Hematopoietic multipotent progenitor cell (in vitro differentiated cells): ENCODE measurements around the gene RITA1. TPM values are rescaled to one million over a fixed set of nuclear protein-coding genes. Genes with fewer than 3 reads are reported as not detected.

Experiments
- DNase-seq, 3 donors: peaks; one replicate each; pipeline ENCODE4 v3.0.0-alpha.2; 2011 to 2015; ENCODE audit warnings: low read depth in 2 of 3, low spot score in 2 of 3
- total RNA-seq: library from RNA; depleted of rRNA; stranded (reverse); fragments of >200 nt; gene quantifications from one replicate; pipeline ENCODE4 v1.2.3, GENCODE V29; 2012

RITA1 gene
- total RNA-seq, 1 donor: 28.3 TPM

GRCh38 chr12:113173081-113173698 lies 12.3 kb upstream of the RITA1 start:
- no peak for DNase-seq

GRCh38 chr12:113174461-113175384 lies 10.8 kb upstream of the RITA1 start:
- peak; percentile 54 to 76 (median 59) for DNase-seq

DNA sequence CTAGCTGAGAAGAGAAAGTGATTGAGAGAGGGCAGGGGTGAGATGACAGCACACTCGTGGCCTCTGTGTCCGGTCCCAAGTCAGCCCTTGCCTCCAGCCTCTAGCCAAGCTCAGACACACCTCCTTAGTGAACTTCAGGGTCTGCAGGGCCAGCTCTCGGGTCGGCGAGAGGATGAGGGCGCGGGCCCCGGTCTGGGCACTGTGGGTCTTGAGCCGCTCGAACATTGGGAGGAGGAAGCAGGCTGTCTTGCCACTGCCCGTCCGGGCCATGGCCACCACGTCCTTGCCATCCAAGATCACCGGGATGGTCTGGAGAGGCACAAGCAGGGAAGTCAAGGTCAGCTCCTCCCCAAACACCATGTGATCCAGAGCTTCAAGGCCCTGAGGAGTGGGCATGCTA lies 6.5 kb upstream of the RITA1 start:
- no peak for DNase-seq

GRCh38 chr12:113180333-113180732 lies 5.2 kb upstream of the RITA1 start:
- DNase-seq: no peak

- no peak for DNase-seq
Measured at GRCh38 chr12:113181975-113182374, 3.5 kb upstream of the RITA1 start.

GRCh38 chr12:113183030-113183589 lies 2.4 kb upstream of the RITA1 start:
- no peak for DNase-seq

DNA sequence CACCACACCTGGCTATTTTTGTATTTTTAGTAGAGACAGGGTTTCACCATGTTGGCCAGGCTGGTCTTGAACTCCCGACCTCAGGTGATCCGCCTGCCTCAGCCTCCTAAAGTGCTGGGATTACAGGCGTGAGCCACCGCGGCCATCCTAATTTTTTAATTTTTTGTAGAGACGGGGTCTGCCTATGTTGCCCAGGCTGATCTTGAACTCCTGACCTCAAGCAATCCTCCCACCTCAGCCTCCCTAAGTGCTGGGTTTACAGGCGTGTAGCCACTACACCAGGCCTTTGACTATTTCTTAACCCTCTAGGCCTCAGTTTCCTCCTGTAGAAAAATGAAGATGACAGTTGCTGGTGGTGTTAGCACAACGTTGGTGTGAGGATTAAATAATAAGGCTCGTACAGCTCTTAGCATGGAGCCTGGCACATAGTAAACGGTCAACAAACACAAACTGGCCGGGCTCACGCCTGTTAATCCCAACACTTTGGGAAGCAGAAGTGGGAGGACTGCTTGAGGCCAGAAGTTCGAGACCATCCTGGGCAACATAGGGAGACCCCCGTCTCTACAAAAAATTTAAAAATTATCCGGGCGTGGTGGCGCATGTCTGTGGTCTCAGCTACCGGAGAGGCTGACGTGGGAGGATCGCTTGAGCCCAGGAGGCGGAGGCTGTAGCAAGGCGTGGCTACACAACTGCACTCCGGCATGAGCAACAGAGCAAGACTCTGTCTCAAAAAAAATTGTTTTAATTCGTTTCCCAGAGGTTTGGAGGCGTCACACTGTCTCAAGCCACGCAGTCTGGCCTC lies 1.2 kb upstream of the RITA1 start:
- no peak for DNase-seq

- DNase-seq: peak; percentile 77 to 93 (median 89)
Measured at GRCh38 chr12:113184900-113185179, 681 bp upstream of the RITA1 start.

DNA sequence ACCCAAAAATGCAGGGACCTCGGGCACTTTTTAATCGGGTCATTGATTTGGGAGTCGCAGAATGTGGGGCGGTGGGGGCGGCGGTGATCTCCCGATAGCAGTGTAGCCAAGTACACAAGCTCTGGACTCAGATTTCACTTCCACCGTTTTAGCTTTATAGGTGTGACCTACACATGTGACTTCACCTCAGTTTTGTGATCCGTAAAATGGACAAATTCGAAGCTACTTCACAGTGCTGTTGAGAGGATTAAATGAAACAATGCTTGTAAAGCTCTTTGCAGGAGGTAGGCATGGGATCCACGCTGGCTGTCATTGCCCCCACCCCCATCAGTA lies 478 bp downstream of the RITA1 start:
- peak in 1 of 3 donors; percentile 40 for DNase-seq

DNA sequence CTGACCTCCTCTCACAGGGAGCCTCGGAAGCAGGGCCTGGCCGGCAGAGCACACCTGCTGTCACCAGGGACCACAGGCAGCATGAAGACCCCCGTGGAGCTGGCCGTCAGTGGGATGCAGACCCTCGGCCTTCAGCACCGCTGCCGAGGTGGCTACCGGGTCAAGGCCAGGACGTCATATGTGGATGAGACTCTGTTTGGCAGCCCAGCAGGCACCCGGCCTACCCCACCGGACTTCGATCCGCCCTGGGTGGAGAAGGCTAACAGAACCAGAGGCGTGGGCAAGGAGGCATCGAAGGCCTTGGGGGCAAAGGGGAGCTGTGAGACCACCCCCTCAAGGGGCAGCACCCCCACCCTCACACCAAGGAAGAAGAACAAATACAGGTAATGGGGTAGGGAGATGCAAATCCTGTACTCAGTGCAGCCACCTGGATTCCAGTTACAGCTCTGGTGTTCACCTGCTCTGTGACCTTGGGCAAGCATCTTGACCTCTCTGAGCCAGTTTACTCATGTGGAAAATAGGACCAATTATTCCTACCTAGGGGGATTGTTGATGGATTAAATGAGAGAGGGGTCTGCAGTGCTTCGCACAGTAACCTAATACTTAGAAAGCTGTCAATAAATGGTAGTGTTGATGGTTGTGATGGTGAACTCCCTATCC lies 1.3 kb downstream of the RITA1 start:
- no peak for DNase-seq

GRCh38 chr12:113189361-113189760 lies 3.8 kb downstream of the RITA1 start:
- no peak for DNase-seq

- no peak for DNase-seq
Measured at GRCh38 chr12:113190761-113191160, 5.2 kb downstream of the RITA1 start.

- DNase-seq: no peak
Measured at GRCh38 chr12:113191227-113191626, 5.7 kb downstream of the RITA1 start.

GRCh38 chr12:113194971-113195391 lies 9.5 kb downstream of the RITA1 start:
- no peak for DNase-seq

GRCh38 chr12:113195598-113195997 lies 10.1 kb downstream of the RITA1 start:
- DNase-seq: no peak

DNA sequence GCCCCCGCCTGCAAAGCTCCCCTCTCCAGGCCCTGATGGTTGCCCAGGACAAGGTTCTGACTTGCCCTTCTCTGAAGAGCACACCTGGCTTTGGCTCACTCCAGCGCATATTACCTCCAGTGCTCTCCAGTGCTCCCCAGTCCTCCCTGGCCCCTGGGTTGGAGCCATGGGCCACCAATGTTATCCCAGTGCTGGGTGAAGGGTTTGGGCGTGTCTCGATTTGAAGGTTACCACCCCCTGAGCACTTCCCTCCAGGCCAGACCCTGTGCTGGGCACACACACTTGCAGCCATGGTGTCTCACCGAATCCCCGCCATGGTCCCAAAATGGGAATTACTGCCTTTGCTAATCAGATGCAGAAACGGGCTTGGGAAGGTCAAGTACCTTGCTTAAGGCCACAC lies 11.1 kb downstream of the RITA1 start:
- DNase-seq: no peak

- DNase-seq: peak in 2 of 3 donors; percentile 80 to 89
Measured at GRCh38 chr12:113196990-113197389, 11.5 kb downstream of the RITA1 start.

DNA sequence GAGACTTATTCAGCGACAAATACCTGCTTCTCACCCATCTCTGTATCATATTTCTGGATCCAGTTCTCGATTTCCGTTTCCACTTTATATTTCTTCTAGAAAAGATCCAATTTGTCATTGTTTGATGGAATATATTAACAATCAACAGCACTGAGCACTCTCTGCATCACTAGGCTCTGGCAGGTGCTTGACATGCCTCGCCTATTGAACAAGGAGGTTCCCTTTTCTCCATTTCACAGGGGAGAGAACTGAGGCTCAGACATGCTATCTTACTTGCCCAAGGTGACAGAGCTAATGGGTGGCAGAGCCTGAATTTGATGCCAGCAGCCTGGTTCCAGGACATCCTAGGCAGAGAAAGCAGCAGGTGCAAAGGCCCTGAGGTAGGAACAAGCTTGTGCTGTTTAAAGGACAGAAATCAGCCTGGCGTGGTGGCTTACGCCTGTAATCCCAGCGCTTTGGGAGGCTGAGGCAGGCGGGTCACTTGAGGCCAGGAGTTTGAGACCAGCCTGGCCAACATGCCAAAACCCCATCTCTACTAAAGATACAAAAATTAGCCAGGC lies 12.1 kb downstream of the RITA1 start:
- no peak for DNase-seq

GRCh38 chr12:113198296-113198695 lies 12.8 kb downstream of the RITA1 start:
- DNase-seq: no peak

- DNase-seq: no peak
Measured at GRCh38 chr12:113200021-113200797, 14.7 kb downstream of the RITA1 start.
